Right lobe of liver (tissue), 4 donors: Measurements from ENCODE around the gene RER1.

ENCODE experiments used
- CTCF ChIP-seq, 4 donors: fragments of 200-600 bp in 3 of 4; fragments of 450-650 bp in 1 of 4; IDR thresholded peaks; one replicate each; pipeline versions ENCODE4 v1.5.1 to v1.8.0; 2016 to 2022; ENCODE audit warnings: antibody characterized with exemption in 4 of 4, mild to moderate bottlenecking in 2 of 4
- POLR2A ChIP-seq: fragments of 450-650 bp; IDR thresholded peaks from one replicate; pipeline ENCODE4 v1.6.1; 2017; ENCODE audit warnings: antibody characterized with exemption, mild to moderate bottlenecking
- donor health status: DM: no; HTN: no; CAD: no.
- donor health status: DM: no; HTN: no; CAD: no.
- donor health status: DM: no; HTN: yes; CAD: no.

DNA sequence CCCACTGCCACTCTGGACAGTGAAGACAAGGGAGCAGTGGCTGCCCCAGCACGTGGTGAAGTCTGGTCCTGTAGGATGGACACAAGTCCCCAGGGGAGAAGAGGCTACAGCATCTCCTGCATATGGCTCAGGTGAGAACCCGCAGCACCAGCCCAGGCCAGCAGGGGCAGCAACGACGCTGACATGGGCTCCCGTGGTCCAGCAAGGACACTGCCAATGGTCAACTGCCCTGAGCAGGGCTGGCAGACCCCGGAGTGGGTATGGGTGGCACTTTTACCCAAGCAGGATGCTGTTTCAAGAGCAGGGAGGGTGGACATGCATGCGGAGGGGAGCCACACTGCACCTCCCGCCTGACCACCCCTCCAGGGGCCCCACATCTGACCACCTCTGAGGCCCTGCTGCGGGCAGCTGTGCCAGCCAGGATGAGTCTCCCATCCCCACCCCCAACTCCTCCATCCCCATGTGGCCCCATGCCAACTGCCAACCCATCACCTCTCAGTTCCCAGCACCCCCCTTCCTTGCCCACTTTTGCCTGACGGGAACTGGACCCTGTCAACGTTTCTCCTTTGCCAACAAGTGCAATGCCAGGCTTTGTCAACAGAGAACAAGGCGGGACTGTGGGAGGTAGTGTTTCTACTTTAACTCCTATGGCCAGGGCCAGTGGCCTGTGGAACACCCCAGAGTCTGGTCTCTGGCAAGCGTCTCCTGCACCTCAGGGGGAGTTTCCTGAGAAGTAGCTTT, 8.8 kb upstream of the RER1 start:
- peak; percentile 40 to 51 (median 48) for TF ChIP-seq CTCF (IDR thresholded peaks at IDR 0.05)
- no peak for TF ChIP-seq POLR2A
